Measurements from ENCODE around the gene C1QTNF12. TPM values are rescaled to one million over a fixed set of nuclear protein-coding genes. Genes with fewer than 3 reads are reported as not detected.

C1QTNF12 gene
- total and polyA plus RNA-seq, 2 donors (not counting 3 experiments of a cell fraction or from before 2014, with no cell fraction given): 1.0 to 1.9 TPM

GRCh38 chr1:1204425-1204920 lies 42.0 kb downstream of the C1QTNF12 start:
- dilution Hi-C loops (cut with MboI; ENCODE audit: extremely low pct_ligation_motif_present, low sequenced_read_pairs): no loop called here
- no peak for TF ChIP-seq FOS (IDR thresholded peaks at IDR 0.05; ENCODE audit: borderline replicate concordance, insufficient read depth, low read length)
- TF ChIP-seq POLR2A (IDR thresholded peaks at IDR 0.05; ENCODE audit: low read depth, low read length): no peak
- TF ChIP-seq POLR2AphosphoS5 (IDR thresholded peaks at IDR 0.05; ENCODE audit: insufficient read depth, low read depth, low read length): no peak
- TF ChIP-seq CTCF (IDR thresholded peaks at IDR 0.05; ENCODE audit: extremely low read depth in 1 of 2, insufficient read depth in 1 of 2, low read depth in 1 of 2, low read length in 2 of 2): no peak
- TF ChIP-seq, protein P1, sequence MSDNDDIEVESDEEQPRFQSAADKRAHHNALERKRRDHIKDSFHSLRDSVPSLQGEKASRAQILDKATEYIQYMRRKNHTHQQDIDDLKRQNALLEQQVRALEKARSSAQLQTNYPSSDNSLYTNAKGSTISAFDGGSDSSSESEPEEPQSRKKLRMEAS (IDR thresholded peaks at IDR 0.05; ENCODE audit: insufficient read depth, insufficient read length): no peak
- no peak for TF ChIP-seq EZH2 (IDR thresholded peaks at IDR 0.05; ENCODE audit: borderline replicate concordance, low read depth, low read length, severe bottlenecking)
- TF ChIP-seq JUN (IDR thresholded peaks at IDR 0.05; ENCODE audit: borderline replicate concordance, insufficient read depth, insufficient read length, low read depth): no peak
- no peak for TF ChIP-seq GATA2 (IDR thresholded peaks at IDR 0.05; ENCODE audit: insufficient read depth, insufficient read length, low read depth, low read length)
- TF ChIP-seq MYC (IDR thresholded peaks at IDR 0.05; ENCODE audit: low read depth, low read length): no peak
- BruUV-seq (replicated peaks): no TSS peak
- no peak overlapping the region for H3K4me2 ChIP-seq (ENCODE audit: insufficient read depth, low read length)
- no peak overlapping the region for H3K4me3 ChIP-seq (replicated peaks in 1 of 3; ENCODE audit: insufficient read depth in 1 of 3, low read depth in 1 of 3, low read length in 3 of 3)
- DNase-seq (ENCODE audit: low read depth, low spot score): no peak
- FAIRE-seq: no peak
- ChIA-PET CTCF (no interaction called here), POLR2A (interaction anchor here (0.6 kb wide), 1 partner anchor 69 kb away, joined by 3 read pairs; the partner anchor contains the start of gene UBE2J2)
- H3K27me3 ChIP-seq (ENCODE audit: control insufficient read depth in 2 of 2, insufficient read depth in 2 of 2, low read length in 2 of 2): peaks cover 5 to 15% of the 10 kb centered on the region in 2 experiments
- no peaks in the 10 kb centered on the region for H3K36me3 ChIP-seq (ENCODE audit: control insufficient read depth in 2 of 2, extremely low read depth in 1 of 2, insufficient read depth in 2 of 2, low read length in 2 of 2)
- no peaks in the 10 kb centered on the region for H3K4me1 ChIP-seq (ENCODE audit: control insufficient read depth, extremely low read depth, insufficient read depth, low read length)
- no peaks in the 10 kb centered on the region for H3K9me3 ChIP-seq (replicated peaks; ENCODE audit: control insufficient read depth, insufficient read depth, low read length)
- intact Hi-C loops (cut with micrococcal nuclease): no loop called here
- H3K79me2 ChIP-seq (ENCODE audit: control insufficient read depth, insufficient read depth, low read length): no peaks in the 10 kb centered on the region
- H3K9me1 ChIP-seq (replicated peaks; ENCODE audit: control insufficient read depth, extremely low read depth, insufficient read depth, low read length): no peaks in the 10 kb centered on the region
- no peaks in the 10 kb centered on the region for H4K20me1 ChIP-seq (replicated peaks; ENCODE audit: control insufficient read depth, extremely low read depth, insufficient read depth, low read length)
- H2AFZ ChIP-seq (ENCODE audit: low read depth, low read length): no peak overlapping the region
- no peak overlapping the region for H3K9ac ChIP-seq (replicated peaks; ENCODE audit: extremely low read depth, insufficient read depth, low read length)
- H3K27ac ChIP-seq (ENCODE audit: insufficient read depth, low read depth, low read length): no peak overlapping the region
